ENCODE measurements around the gene BICD1.
"Not testable (repeated sequence)": the region's sequence is repeated elsewhere in the genome, so short reads cannot be mapped to it uniquely, and the experiment has no call there.

BICD1 gene

GRCh38 chr12:32146074-32146873 lies 39.6 kb downstream of the BICD1 start:
- DNase-seq (ENCODE audit: low read depth), result no peak

- no peak for DNase-seq (ENCODE audit: low read depth)
These were observed 41.7 kb downstream of the BICD1 start for GRCh38 chr12:32148372-32148771.

- DNase-seq (ENCODE audit: low read depth), result no peak
These were observed 42.8 kb downstream of the BICD1 start for GRCh38 chr12:32149489-32149888.

GRCh38 chr12:32151086-32151485 lies 44.4 kb downstream of the BICD1 start:
- no peak for DNase-seq (ENCODE audit: low read depth)

GRCh38 chr12:32151552-32151951 lies 44.9 kb downstream of the BICD1 start:
- DNase-seq (ENCODE audit: low read depth), result no peak

GRCh38 chr12:32155041-32155440 lies 48.4 kb downstream of the BICD1 start:
- DNase-seq (ENCODE audit: low read depth), result no peak

GRCh38 chr12:32155961-32156529 lies 49.4 kb downstream of the BICD1 start:
- DNase-seq (ENCODE audit: low read depth), result no peak

GRCh38 chr12:32158525-32158924 lies 51.9 kb downstream of the BICD1 start:
- DNase-seq (ENCODE audit: low read depth), result no peak

- DNase-seq (ENCODE audit: low read depth), result no peak
These were observed 52.7 kb downstream of the BICD1 start for GRCh38 chr12:32159381-32159780.

- DNase-seq (ENCODE audit: low read depth), result no peak
These were observed 53.3 kb downstream of the BICD1 start for GRCh38 chr12:32159925-32160324.

- DNase-seq (ENCODE audit: low read depth), result no peak
These were observed 54.4 kb downstream of the BICD1 start for GRCh38 chr12:32161058-32161457.

- DNase-seq (ENCODE audit: low read depth), result no peak
These were observed 56.9 kb downstream of the BICD1 start for GRCh38 chr12:32163596-32163995.

GRCh38 chr12:32166510-32166909 lies 59.9 kb downstream of the BICD1 start:
- no peak for DNase-seq (ENCODE audit: low read depth)

GRCh38 chr12:32170437-32170998 lies 63.9 kb downstream of the BICD1 start:
- no peak for DNase-seq (ENCODE audit: low read depth)

- no peak for DNase-seq (ENCODE audit: low read depth)
These were observed 64.6 kb downstream of the BICD1 start for GRCh38 chr12:32171211-32171610.

GRCh38 chr12:32176606-32177005 lies 70.0 kb downstream of the BICD1 start:
- DNase-seq (ENCODE audit: low read depth), result no peak

GRCh38 chr12:32178341-32179010 lies 71.8 kb downstream of the BICD1 start:
- no peak for DNase-seq (ENCODE audit: low read depth)

- no peak for DNase-seq (ENCODE audit: low read depth)
These were observed 72.4 kb downstream of the BICD1 start for GRCh38 chr12:32179011-32179395.

- no peak for DNase-seq (ENCODE audit: low read depth)
These were observed 75.0 kb downstream of the BICD1 start for GRCh38 chr12:32181498-32182175.

- no peak for DNase-seq (ENCODE audit: low read depth)
These were observed 77.0 kb downstream of the BICD1 start for GRCh38 chr12:32183650-32184049.

GRCh38 chr12:32187127-32187526 lies 80.5 kb downstream of the BICD1 start:
- DNase-seq (ENCODE audit: low read depth), result not testable (repeated sequence)

GRCh38 chr12:32191445-32191844 lies 84.8 kb downstream of the BICD1 start:
- no peak for DNase-seq (ENCODE audit: low read depth)
